Neural progenitor cell (in vitro differentiated cells): Measurements from ENCODE around the gene CGB1. TPM values are rescaled to one million over a fixed set of nuclear protein-coding genes. Genes with fewer than 3 reads are reported as not detected.

ENCODE experiments used
- DNase-seq: peaks from one replicate; pipeline ENCODE4 v3.0.0-alpha.2; 2016; ENCODE audit warnings: low spot score
- H2AFZ ChIP-seq: fragments of 200-600 bp; sonication (generic); replicated peaks from 2 replicates; pipeline ENCODE4 v1.6.1; 2016; ENCODE audit warnings: antibody characterized with exemption
- H3F3A ChIP-seq: fragments of 200-600 bp; sonication (generic); 2 replicates; pipeline ENCODE4 v1.6.1; 2016; ENCODE audit warnings: antibody characterized with exemption, low read depth
- H3K27ac ChIP-seq: fragments of 200-600 bp; sonication (generic); 2 replicates; pipeline ENCODE4 v1.5.1; 2016; ENCODE audit warnings: mild to moderate bottlenecking
- H3K27me3 ChIP-seq: fragments of 200-600 bp; sonication (generic); 2 replicates; pipeline ENCODE4 v1.6.1; 2016; ENCODE audit warnings: mild to moderate bottlenecking, moderate library complexity
- H3K36me3 ChIP-seq: fragments of 200-600 bp; sonication (generic); 2 replicates; pipeline ENCODE4 v1.5.1; 2016
- H3K4me1 ChIP-seq: fragments of 200-600 bp; sonication (generic); 2 replicates; pipeline ENCODE4 v1.6.1; 2016; ENCODE audit warnings: mixed run types
- H3K4me2 ChIP-seq: fragments of 200-600 bp; sonication (generic); 2 replicates; pipeline ENCODE4 v1.6.1; 2016
- H3K4me3 ChIP-seq: fragments of 200-600 bp; sonication (generic); 2 replicates; pipeline ENCODE4 v1.5.1; 2016
- H3K79me2 ChIP-seq: fragments of 200-600 bp; sonication (generic); 2 replicates; pipeline ENCODE4 v1.6.1; 2016; ENCODE audit warnings: low read depth
- H3K9ac ChIP-seq: fragments of 200-600 bp; sonication (generic); 2 replicates; pipeline ENCODE4 v1.6.1; 2016
- H3K9me3 ChIP-seq: fragments of 200-600 bp; sonication (generic); 2 replicates; pipeline ENCODE4 v1.5.1; 2016; ENCODE audit warnings: low read depth
- H4K20me1 ChIP-seq: fragments of 200-600 bp; sonication (generic); 2 replicates; pipeline ENCODE4 v1.6.1; 2016; ENCODE audit warnings: low read depth
- H3K27ac Mint-ChIP-seq: 3 replicates; pipeline ENCODE4 v1.8.0; 2021; ENCODE audit warnings: mixed read lengths
- H3K27me3 Mint-ChIP-seq: 2 replicates; pipeline ENCODE4 v1.8.0; 2022; ENCODE audit warnings: low read depth, mild to moderate bottlenecking, inconsistent platforms, moderate library complexity, mixed read lengths; ENCODE audit not compliant: insufficient read depth
- H3K36me3 Mint-ChIP-seq: 3 replicates; pipeline ENCODE4 v1.8.0; 2021; ENCODE audit warnings: mixed read lengths
- H3K4me1 Mint-ChIP-seq: 3 replicates; pipeline ENCODE4 v1.8.0; 2021; ENCODE audit warnings: mixed read lengths
- H3K4me3 Mint-ChIP-seq: 3 replicates; pipeline ENCODE4 v1.8.0; 2021; ENCODE audit warnings: mild to moderate bottlenecking, moderate library complexity, mixed read lengths
- H3K9me3 Mint-ChIP-seq: 3 replicates; pipeline ENCODE4 v1.8.0; 2020; ENCODE audit warnings: mixed read lengths
- CTCF ChIP-seq: fragments of 200-600 bp; sonication (generic); IDR thresholded peaks from 2 replicates; pipeline ENCODE4 v1.5.1; 2017; ENCODE audit warnings: antibody characterized with exemption, mild to moderate bottlenecking
- EZH2 ChIP-seq: fragments of 200-600 bp; sonication (generic); IDR thresholded peaks from 2 replicates; pipeline ENCODE4 v1.6.1; 2017; ENCODE audit warnings: antibody characterized with exemption, mild to moderate bottlenecking, moderate library complexity
- EZH2phosphoT487 ChIP-seq: fragments of 200-600 bp; sonication (generic); IDR thresholded peaks from 2 replicates; pipeline ENCODE4 v1.6.1; 2017; ENCODE audit warnings: antibody characterized with exemption
- total RNA-seq: library from RNA; depleted of rRNA; stranded (reverse); fragments of >200 nt; gene quantifications from 2 replicates; pipeline ENCODE4 v1.2.3, GENCODE V29; 2015; ENCODE audit warnings: low replicate concordance

The CGB1 gene
- total RNA-seq, 1 donor from 2014 or later, result not detected

DNA sequence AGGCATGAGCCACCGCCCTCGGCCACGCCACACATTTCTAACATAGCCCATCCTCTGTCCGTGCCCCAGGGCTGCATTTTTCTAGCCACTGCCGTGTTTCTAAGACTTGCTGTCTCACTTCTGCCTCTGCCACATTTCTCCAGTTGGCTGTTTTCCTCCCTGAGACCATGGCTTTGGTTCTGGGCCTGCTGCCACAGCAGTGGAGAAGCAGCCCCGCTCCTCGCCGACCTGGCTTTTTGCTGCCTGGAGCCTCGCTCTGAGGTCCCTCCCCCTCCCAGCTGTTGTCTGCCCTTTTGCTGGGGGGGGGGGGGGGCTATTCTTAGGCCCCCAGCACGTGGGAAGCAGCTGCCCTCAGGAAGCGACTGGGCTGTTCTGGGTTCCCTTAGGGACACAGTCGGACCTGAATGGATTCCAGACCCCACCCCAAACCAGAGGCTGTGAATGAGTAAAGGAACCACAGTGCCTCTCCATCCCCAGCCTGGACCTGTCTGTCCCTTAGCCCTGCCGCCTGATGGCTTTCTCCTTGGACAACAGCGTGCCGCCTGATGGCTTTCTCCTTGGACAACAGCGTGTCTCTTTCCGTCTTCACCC is 46.9 kb downstream of the CGB1 start:
- Histone ChIP-seq H3K9me3 (no peaks in the 10 kb centered on the region), H3F3A (peaks cover 17% of the 10 kb centered on the region), H3K9ac (no peak overlapping the region), H3K4me2 (no peak overlapping the region), H3K27ac (no peak overlapping the region), H3K36me3 (no peaks in the 10 kb centered on the region), H3K4me1 (peaks cover 13% of the 10 kb centered on the region), H3K79me2 (peaks cover 40% of the 10 kb centered on the region), H3K4me3 (no peak overlapping the region), H4K20me1 (peaks cover 15% of the 10 kb centered on the region), H3K27me3 (no peaks in the 10 kb centered on the region), H2AFZ (no peak overlapping the region)
- Mint-ChIP-seq H3K27ac (no peak overlapping the region), H3K9me3 (no peaks in the 10 kb centered on the region), H3K27me3 (peaks cover 2% of the 10 kb centered on the region), H3K4me1 (peaks cover 23% of the 10 kb centered on the region), H3K4me3 (no peak overlapping the region), H3K36me3 (peaks cover 18% of the 10 kb centered on the region)
- TF ChIP-seq CTCF, result no peak
- TF ChIP-seq EZH2, result no peak
- TF ChIP-seq EZH2phosphoT487, result no peak
- no peak for DNase-seq

DNA sequence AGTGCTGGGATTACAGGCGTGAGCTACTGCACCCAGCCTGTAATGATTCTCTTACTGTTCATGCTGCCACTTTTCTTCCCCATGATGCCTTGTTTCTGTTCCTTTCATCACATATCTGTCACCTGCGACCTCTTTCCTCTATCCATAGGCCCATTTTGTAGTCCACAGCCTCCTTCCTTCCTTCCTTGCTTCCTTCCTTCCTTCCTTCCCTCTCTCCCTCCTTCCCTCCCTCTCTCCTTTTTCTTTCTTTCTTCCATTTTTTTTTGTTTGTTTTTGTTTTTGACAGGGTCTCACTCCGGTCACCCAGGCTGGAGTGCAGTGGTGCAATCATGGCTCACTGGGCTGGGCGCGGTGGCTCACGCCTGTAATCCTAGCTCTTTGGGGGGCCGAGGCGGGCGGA is 47.8 kb downstream of the CGB1 start:
- Mint-ChIP-seq H3K36me3 (peaks cover 18% of the 10 kb centered on the region), H3K27me3 (peaks cover 2% of the 10 kb centered on the region), H3K27ac (no peak overlapping the region), H3K4me3 (peak overlapping the region; percentile 30), H3K4me1 (peaks cover 18% of the 10 kb centered on the region), H3K9me3 (no peaks in the 10 kb centered on the region)
- no peak for TF ChIP-seq EZH2phosphoT487
- no peak for TF ChIP-seq EZH2
- TF ChIP-seq CTCF, result no peak
- Histone ChIP-seq H2AFZ (no peak overlapping the region), H3K4me1 (peaks cover 7% of the 10 kb centered on the region), H3K9ac (no peak overlapping the region), H3K79me2 (peaks cover 31% of the 10 kb centered on the region), H4K20me1 (peaks cover 12% of the 10 kb centered on the region), H3K27ac (no peak overlapping the region), H3K36me3 (no peaks in the 10 kb centered on the region), H3K27me3 (no peaks in the 10 kb centered on the region), H3K9me3 (no peaks in the 10 kb centered on the region), H3F3A (peaks cover 17% of the 10 kb centered on the region), H3K4me3 (no peak overlapping the region), H3K4me2 (no peak overlapping the region)
- DNase-seq, result no peak

DNA sequence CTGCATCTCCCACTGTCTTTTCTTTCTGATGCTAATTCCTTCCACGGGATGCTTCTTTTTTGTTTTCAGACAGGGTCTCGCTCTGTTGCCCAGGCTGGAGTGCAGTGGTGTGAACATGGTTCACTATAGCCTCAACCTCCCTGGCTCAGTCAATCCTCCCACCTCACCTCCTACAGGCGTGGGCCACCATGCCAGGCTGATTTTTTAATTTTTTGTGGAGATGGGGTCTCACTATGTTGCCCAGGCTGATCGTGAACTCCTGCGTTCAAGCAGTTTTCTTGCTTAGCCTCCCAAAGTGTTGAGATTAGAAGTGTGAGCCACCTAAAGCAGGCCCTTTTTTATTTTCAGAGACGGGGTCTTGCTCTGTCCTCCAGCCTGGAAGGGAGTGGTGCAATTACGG is 48.4 kb downstream of the CGB1 start:
- no peak for DNase-seq
- Histone ChIP-seq H3K27ac (no peak overlapping the region), H3K9ac (no peak overlapping the region), H3K9me3 (no peaks in the 10 kb centered on the region), H3K4me2 (no peak overlapping the region), H3K4me3 (no peak overlapping the region), H3K79me2 (peaks cover 29% of the 10 kb centered on the region), H3F3A (peaks cover 12% of the 10 kb centered on the region), H3K4me1 (peaks cover 7% of the 10 kb centered on the region), H3K36me3 (no peaks in the 10 kb centered on the region), H2AFZ (no peak overlapping the region), H4K20me1 (peaks cover 12% of the 10 kb centered on the region), H3K27me3 (no peaks in the 10 kb centered on the region)
- Mint-ChIP-seq H3K27ac (peak overlapping the region; percentile 15), H3K4me1 (peaks cover 15% of the 10 kb centered on the region), H3K9me3 (no peaks in the 10 kb centered on the region), H3K4me3 (peak overlapping the region; percentile 27), H3K36me3 (peaks cover 18% of the 10 kb centered on the region), H3K27me3 (peaks cover 3% of the 10 kb centered on the region)
- TF ChIP-seq EZH2phosphoT487 (no peak), EZH2 (no peak), CTCF (no peak)
